HepG2 (cell line): ENCODE measurements around the gene TDRD10. TPM values are rescaled to one million over a fixed set of nuclear protein-coding genes. Genes with fewer than 3 reads are reported as not detected.

ENCODE experiments used
- ATAC-seq: fragments of 200-7000 bp; cut with Tn5 transposase; 3 replicates; pipeline ENCODE4 v1.9.1; 2020; ENCODE audit warnings: mild to moderate bottlenecking, moderate library complexity
- BruUV-seq: library from RNA; stranded (reverse); fragments of 400-500 nt; replicated peaks from 2 replicates; lab custom pipeline; 2021; lab: Mats Ljungman, UMichigan
- CTCF ChIA-PET: fragments of 300-600 bp; formaldehyde crosslinking; extraction: SDS; loops from one replicate; lab custom pipeline; 2021; ENCODE audit warnings: low total read pairs, inconsistent platforms, low intra/inter-chr PET ratio; lab: Yijun Ruan, JAX
- POLR2A ChIA-PET: fragments of 350-600 bp; sonication (Branson Sonifier 250); formaldehyde crosslinking; loops from one replicate; lab custom pipeline; 2020; ENCODE audit warnings: antibody characterized with exemption, inconsistent platforms; lab: Yijun Ruan, JAX
- DNase-seq: peaks from one replicate; pipeline ENCODE4 v3.0.0-alpha.2; 2015; ENCODE audit warnings: low spot score
- FAIRE-seq: peaks from 3 replicates; lab custom pipeline; 2011; peaks lifted over from hg19 to GRCh38; lab: Jason Lieb, UNC
- H2AFZ ChIP-seq: one replicate; pipeline ENCODE4 v1.6.1; 2011; ENCODE audit warnings: low read length, inconsistent platforms
- H3K27ac ChIP-seq: fragments of 300-600 bp; 3 replicates; pipeline ENCODE4 v1.8.0; 2011; ENCODE audit warnings: mixed run types, mild to moderate bottlenecking, mixed read lengths, low read length, inconsistent platforms; ENCODE audit not compliant: insufficient read depth; ENCODE audit errors: extremely low read length
- H3K27me3 ChIP-seq, 2 experiments: fragments of 200-600 bp in 1 of 2; 2 replicates in 1 of 2; 3 replicates in 1 of 2; pipeline versions ENCODE4 v1.6.0 to v1.8.0; 2011; ENCODE audit warnings: low read length in 2 of 2, mild to moderate bottlenecking in 2 of 2, moderate library complexity in 2 of 2, inconsistent platforms in 1 of 2; ENCODE audit not compliant: insufficient read depth in 2 of 2, control insufficient read depth in 1 of 2
- H3K36me3 ChIP-seq, 2 experiments: fragments of 200-600 bp in 1 of 2; replicated peaks in 1 of 2; 2 replicates in 1 of 2; 3 replicates in 1 of 2; pipeline versions ENCODE4 v1.5.1 to v1.8.0; 2011; ENCODE audit warnings: low read length in 2 of 2, inconsistent platforms in 1 of 2; ENCODE audit not compliant: insufficient read depth in 2 of 2, control insufficient read depth in 1 of 2
- H3K4me1 ChIP-seq: 2 replicates; pipeline ENCODE4 v1.5.1; 2012; ENCODE audit warnings: low read length, inconsistent platforms; ENCODE audit not compliant: insufficient read depth
- H3K4me2 ChIP-seq: 2 replicates; pipeline ENCODE4 v1.6.0; 2011; ENCODE audit warnings: low read depth, low read length, inconsistent platforms
- H3K4me3 ChIP-seq, 3 experiments: fragments of 200-600 bp in 1 of 3; sonication (generic), shearing (Covaris generic) in 1 of 3; replicated peaks in 1 of 3; 2 replicates each; pipeline ENCODE4 v1.5.1; 2011 to 2016; ENCODE audit warnings: low read length in 3 of 3, inconsistent platforms in 2 of 3, low read depth in 2 of 3, mild to moderate bottlenecking in 2 of 3, control low read depth in 1 of 3, mixed read lengths in 1 of 3; ENCODE audit not compliant: insufficient read depth in 1 of 3
- H3K79me2 ChIP-seq: one replicate; pipeline ENCODE4 v1.6.1; 2011; ENCODE audit warnings: low read length, inconsistent platforms; ENCODE audit not compliant: insufficient read depth
- H3K9ac ChIP-seq: 2 replicates; pipeline ENCODE4 v1.6.0; 2011; ENCODE audit warnings: mild to moderate bottlenecking, low read depth, low read length, inconsistent platforms; ENCODE audit not compliant: insufficient read depth
- H3K9me3 ChIP-seq: 2 replicates; pipeline ENCODE4 v1.5.1; 2012; ENCODE audit warnings: mild to moderate bottlenecking, low read length
- H4K20me1 ChIP-seq: 2 replicates; pipeline ENCODE4 v1.6.0; 2011; ENCODE audit warnings: inconsistent platforms, mild to moderate bottlenecking, low read length, moderate library complexity; ENCODE audit not compliant: insufficient read depth
- AGO1 ChIP-seq: fragments of 200-400 bp; formaldehyde crosslinking; IDR thresholded peaks from 2 replicates; pipeline ENCODE4 v1.6.1; 2017; ENCODE audit warnings: mild to moderate bottlenecking, low read depth, low read length, moderate library complexity; ENCODE audit not compliant: poor library complexity, severe bottlenecking
- CEBPG ChIP-seq: IDR thresholded peaks from 2 replicates; pipeline ENCODE4 v1.6.1; 2016
- EZH2 ChIP-seq: conservative IDR thresholded peaks from 2 replicates; pipeline ENCODE4 v1.6.1; 2012; ENCODE audit warnings: mild to moderate bottlenecking, low read depth, low read length, moderate library complexity
- FOSL2 ChIP-seq: sonication (generic); formaldehyde crosslinking; IDR thresholded peaks from 2 replicates; pipeline ENCODE4 v1.4.0; 2020; ENCODE audit warnings: missing genetic modification reagents
- GPN1 ChIP-seq: sonication (generic); formaldehyde crosslinking; IDR thresholded peaks from 2 replicates; pipeline ENCODE4 v1.5.1; 2020; ENCODE audit warnings: missing genetic modification reagents, borderline replicate concordance
- MAFF ChIP-seq: IDR thresholded peaks from 2 replicates; pipeline ENCODE4 v1.6.1; 2011; ENCODE audit warnings: low read depth, low read length, improper control_type of control experiment
- NFYC ChIP-seq: IDR thresholded peaks from 2 replicates; pipeline ENCODE4 v1.6.1; 2016; ENCODE audit warnings: missing genetic modification reagents, missing compliant biosample characterization
- NR2C2 ChIP-seq: sonication (generic); formaldehyde crosslinking; IDR thresholded peaks from 2 replicates; pipeline ENCODE4 v1.4.0; 2020; ENCODE audit warnings: missing genetic modification reagents, mild to moderate bottlenecking, moderate library complexity, borderline replicate concordance
- RXRB ChIP-seq: IDR thresholded peaks from 2 replicates; pipeline ENCODE4 v1.6.1; 2016; ENCODE audit warnings: borderline replicate concordance, missing genetic modification reagents, missing compliant biosample characterization
- SCMH1 ChIP-seq: sonication (generic); formaldehyde crosslinking; IDR thresholded peaks from 2 replicates; pipeline ENCODE4 v1.9.0; 2021; ENCODE audit warnings: missing genetic modification reagents, mild to moderate bottlenecking, borderline replicate concordance
- SMARCE1 ChIP-seq: fragments of 450-650 bp; IDR thresholded peaks from 2 replicates; pipeline ENCODE4 v1.6.1; 2017; ENCODE audit warnings: borderline replicate concordance
- TGIF2 ChIP-seq: IDR thresholded peaks from 2 replicates; pipeline ENCODE4 v1.6.1; 2016; ENCODE audit warnings: control low read depth, missing compliant biosample characterization
- THYN1 ChIP-seq: sonication (generic); formaldehyde crosslinking; IDR thresholded peaks from 2 replicates; pipeline ENCODE4 v1.8.1; 2023; ENCODE audit warnings: low read depth, mild to moderate bottlenecking, moderate library complexity, missing genetic modification reagents, borderline replicate concordance
- ZBTB8A ChIP-seq: sonication (generic); formaldehyde crosslinking; IDR thresholded peaks from 2 replicates; pipeline ENCODE4 v1.4.0; 2020; ENCODE audit warnings: mild to moderate bottlenecking, low read depth, missing genetic modification reagents, borderline replicate concordance
- ZNF343 ChIP-seq: sonication (generic); formaldehyde crosslinking; IDR thresholded peaks from 2 replicates; pipeline ENCODE4 v1.4.0; 2020; ENCODE audit warnings: mild to moderate bottlenecking, missing genetic modification reagents
- ZNF589 ChIP-seq: sonication (generic); formaldehyde crosslinking; conservative IDR thresholded peaks from 2 replicates; pipeline ENCODE4 v1.8.0; 2022; ENCODE audit warnings: mild to moderate bottlenecking, moderate library complexity, missing genetic modification reagents
- ZNF672 ChIP-seq: sonication (generic); formaldehyde crosslinking; IDR thresholded peaks from 2 replicates; pipeline ENCODE4 v1.8.1; 2022; ENCODE audit warnings: missing genetic modification reagents
- ZSCAN21 ChIP-seq: sonication (generic); formaldehyde crosslinking; IDR thresholded peaks from 2 replicates; pipeline ENCODE4 v1.8.0; 2022; ENCODE audit warnings: mild to moderate bottlenecking, missing genetic modification reagents, moderate library complexity, borderline replicate concordance
- WGBS: methylation state at CpG from one replicate; pipeline ENCODE4 v1.1.6; 2017; ENCODE audit warnings: low lambda C conversion rate; 5-methylcytosine and 5-hydroxymethylcytosine counted together
- in situ Hi-C: cut with HindIII; loops from 2 replicates; pipeline ENCODE4 v1.10.0; 2017; ENCODE audit warnings: low pct_unique_long_range_greater_than_20kb; ENCODE audit not compliant: extremely low pct_ligation_motif_present
- intact Hi-C: fragments of 100-400 bp; cut with micrococcal nuclease; formaldehyde crosslinking; loops from one replicate; pipeline ENCODE4 v1.10.0; 2022; ENCODE audit not compliant: unreplicated experiment
- polyA plus RNA-seq, 8 experiments: library from polyadenylated mRNA; depleted of rRNA in 3 of 8; stranded (reverse) in 7 of 8; unstranded in 1 of 8; fragments of >200 nt; fragmentation: Illumina TruSeq in 4 of 8; extraction: Trizol in 4 of 8; gene quantifications; 2 replicates each; pipeline versions ENCODE4 v1.2.1 to v1.2.3, GENCODE V29; 2011 to 2016; ENCODE audit warnings: low read depth in 4 of 8, missing spikeins in 1 of 8, mixed read lengths in 1 of 8; ENCODE audit not compliant: insufficient read depth in 1 of 8
- total RNA-seq, 5 experiments: library from RNA; depleted of rRNA; stranded (reverse); fragments of >200 nt; fragmentation: Illumina TruSeq; extraction: Trizol; gene quantifications; 2 replicates each; pipeline ENCODE4 v1.2.3, GENCODE V29; 2016; ENCODE audit warnings: low read depth in 1 of 5
- TF ChIP-seq, protein P1 (sequence below): sonication (generic); formaldehyde crosslinking; IDR thresholded peaks from 2 replicates; pipeline ENCODE4 v1.4.0; 2020; ENCODE audit warnings: missing genetic modification reagents
- TF ChIP-seq, protein P2 (sequence below): sonication (generic); formaldehyde crosslinking; IDR thresholded peaks from 2 replicates; pipeline ENCODE4 v1.5.0; 2020; ENCODE audit warnings: mild to moderate bottlenecking, missing genetic modification reagents, borderline replicate concordance

Gene TDRD10
- total and polyA plus RNA-seq, 2 of the 13 experiments (the other 11 are each of a cell fraction or from before 2014, with no cell fraction given) = not detected

DNA sequence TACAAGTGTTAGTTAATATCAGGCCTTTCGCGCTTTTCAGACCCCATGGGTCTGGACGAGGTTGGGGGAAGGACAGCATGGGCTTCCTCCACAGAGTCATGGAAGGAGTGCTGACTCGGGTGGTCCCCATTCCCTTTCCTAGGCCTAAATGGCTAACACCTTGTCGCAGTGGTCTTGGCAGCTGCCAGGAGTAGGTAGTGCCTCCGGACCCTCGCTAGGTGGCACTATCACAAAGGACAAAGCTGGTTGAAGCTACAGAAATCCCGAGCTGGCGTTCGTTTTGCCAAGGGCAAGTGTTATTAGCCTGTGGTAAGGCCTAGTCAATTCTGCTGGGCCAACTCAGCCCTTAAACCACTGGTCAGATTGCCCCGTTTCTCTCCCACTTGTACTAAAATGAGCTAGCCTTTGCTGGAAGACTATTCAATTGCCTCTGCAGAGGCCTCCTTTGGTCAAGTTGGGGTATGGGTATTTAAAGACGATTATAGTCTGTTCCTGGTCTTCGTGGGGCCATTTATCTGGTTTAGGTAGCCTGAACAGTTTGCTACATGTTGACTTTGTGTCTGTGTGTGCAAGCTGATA lies 57.5 kb downstream of the TDRD10 start (continued):
- 0 out of 2 replicates have a peak, but pooled peaks have one; percentile 38 for TF ChIP-seq RXRB (CRISPR knock-in tag)
- TF ChIP-seq ZNF672 = no peak
- no peak for TF ChIP-seq CEBPG
- no peak for TF ChIP-seq ZSCAN21
- 0 out of 2 replicates have a peak, but pooled peaks have one; percentile 14 for TF ChIP-seq NFYC (CRISPR knock-in tag)
- 0 out of 2 replicates have a peak, but pooled peaks have one; percentile 44 for TF ChIP-seq TGIF2 (CRISPR knock-in tag)
- no peak for TF ChIP-seq GPN1
- TF ChIP-seq NR2C2 (CRISPR knock-in tag) = no peak
- TF ChIP-seq AGO1 = no peak
- TF ChIP-seq, all 625 proteins: peak for 43

- no peaks in the 10 kb centered on the region for H3K36me3 ChIP-seq
- H3K4me1 ChIP-seq = no peaks in the 10 kb centered on the region
- TF ChIP-seq THYN1 (CRISPR knock-in tag) (no peak), MAFF (no peak), ZBTB8A (CRISPR knock-in tag) (no peak), FOSL2 (no peak), ZNF343 (CRISPR knock-in tag) (no peak), SMARCE1 (no peak), SCMH1 (CRISPR knock-in tag) (no peak), ZNF589 (no peak), EZH2 (no peak)
- TF ChIP-seq, protein P1, sequence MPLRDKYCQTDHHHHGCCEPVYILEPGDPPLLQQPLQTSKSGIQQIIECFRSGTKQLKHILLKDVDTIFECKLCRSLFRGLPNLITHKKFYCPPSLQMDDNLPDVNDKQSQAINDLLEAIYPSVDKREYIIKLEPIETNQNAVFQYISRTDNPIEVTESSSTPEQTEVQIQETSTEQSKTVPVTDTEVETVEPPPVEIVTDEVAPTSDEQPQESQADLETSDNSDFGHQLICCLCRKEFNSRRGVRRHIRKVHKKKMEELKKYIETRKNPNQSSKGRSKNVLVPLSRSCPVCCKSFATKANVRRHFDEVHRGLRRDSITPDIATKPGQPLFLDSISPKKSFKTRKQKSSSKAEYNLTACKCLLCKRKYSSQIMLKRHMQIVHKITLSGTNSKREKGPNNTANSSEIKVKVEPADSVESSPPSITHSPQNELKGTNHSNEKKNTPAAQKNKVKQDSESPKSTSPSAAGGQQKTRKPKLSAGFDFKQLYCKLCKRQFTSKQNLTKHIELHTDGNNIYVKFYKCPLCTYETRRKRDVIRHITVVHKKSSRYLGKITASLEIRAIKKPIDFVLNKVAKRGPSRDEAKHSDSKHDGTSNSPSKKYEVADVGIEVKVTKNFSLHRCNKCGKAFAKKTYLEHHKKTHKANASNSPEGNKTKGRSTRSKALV (CRISPR knock-in tag) = no peak
- TF ChIP-seq, protein P2, sequence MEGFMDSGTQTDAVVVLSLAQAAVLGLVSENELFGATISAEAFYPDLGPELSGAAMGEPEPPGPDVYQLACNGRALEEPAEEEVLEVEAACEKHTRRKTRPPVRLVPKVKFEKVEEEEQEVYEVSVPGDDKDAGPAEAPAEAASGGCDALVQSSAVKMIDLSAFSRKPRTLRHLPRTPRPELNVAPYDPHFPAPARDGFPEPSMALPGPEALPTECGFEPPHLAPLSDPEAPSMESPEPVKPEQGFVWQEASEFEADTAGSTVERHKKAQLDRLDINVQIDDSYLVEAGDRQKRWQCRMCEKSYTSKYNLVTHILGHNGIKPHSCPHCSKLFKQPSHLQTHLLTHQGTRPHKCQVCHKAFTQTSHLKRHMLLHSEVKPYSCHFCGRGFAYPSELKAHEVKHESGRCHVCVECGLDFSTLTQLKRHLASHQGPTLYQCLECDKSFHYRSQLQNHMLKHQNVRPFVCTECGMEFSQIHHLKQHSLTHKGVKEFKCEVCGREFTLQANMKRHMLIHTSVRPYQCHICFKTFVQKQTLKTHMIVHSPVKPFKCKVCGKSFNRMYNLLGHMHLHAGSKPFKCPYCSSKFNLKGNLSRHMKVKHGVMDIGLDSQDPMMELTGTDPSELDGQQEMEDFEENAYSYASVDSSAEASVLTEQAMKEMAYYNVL (CRISPR knock-in tag) = no peak
- intact Hi-C loops (no loop called here), in situ Hi-C loops (loop anchor here (10.0 kb wide), 2 partner anchors 199 to 309 kb away; partner anchors contain the start of gene KCNN3)
- ChIA-PET POLR2A (no interaction called here), CTCF (no interaction called here)
- H3K27me3 ChIP-seq = peaks cover 3 to 19% of the 10 kb centered on the region in 2 experiments; a peak in 3 of 5 replicates
- ATAC-seq (no peak), FAIRE-seq (no peak), DNase-seq (no peak)
- WGBS = 69% methylated on average over 6 of the region's 6 CpGs
- H3K4me2 ChIP-seq = no peak overlapping the region
- BruUV-seq = no TSS peak
- H3K9me3 ChIP-seq = no peaks in the 10 kb centered on the region
- peaks cover 5% of the 10 kb centered on the region; the same call in 1 of the 2 replicates for H4K20me1 ChIP-seq
- H2AFZ ChIP-seq = no peak overlapping the region
- no peak overlapping the region for H3K4me3 ChIP-seq
- no peaks in the 10 kb centered on the region for H3K79me2 ChIP-seq
- H3K9ac ChIP-seq = no peak overlapping the region
- H3K27ac ChIP-seq = no peak overlapping the region
These were observed 63.9 kb downstream of the TDRD10 start for GRCh38 chr1:154565876-154566275.
